Spleen (tissue), 11 donors: Measurements from ENCODE around the gene KCNC1. TPM values are rescaled to one million over a fixed set of nuclear protein-coding genes. Genes with fewer than 3 reads are reported as not detected.
A peak's percentile ranks its signal among the peaks of the same experiment; 100 is the strongest.

Experiments
- DNase-seq: peaks from one replicate; pipeline ENCODE4 v3.0.0-alpha.2; 2020
- H3K27ac ChIP-seq, 8 donors: fragments of 200-600 bp; sonication (generic) in 7 of 8; 1 replicate in 4 of 8; 2 replicates in 4 of 8; pipeline versions ENCODE4 v1.5.0 to v1.8.0; 2016 to 2021; ENCODE audit warnings: inconsistent platforms in 4 of 8, mild to moderate bottlenecking in 4 of 8, moderate library complexity in 1 of 8
- H3K27me3 ChIP-seq, 7 donors: fragments of 200-600 bp; sonication (generic) in 6 of 7; replicated peaks in 1 of 7; 1 replicate in 4 of 7; 2 replicates in 3 of 7; pipeline versions ENCODE4 v1.5.0 to v1.8.0; 2016 to 2021; ENCODE audit warnings: inconsistent platforms in 3 of 7, mild to moderate bottlenecking in 1 of 7
- H3K36me3 ChIP-seq, 6 donors: fragments of 200-600 bp; sonication (generic) in 5 of 6; 1 replicate in 4 of 6; 2 replicates in 2 of 6; pipeline versions ENCODE4 v1.5.0 to v1.8.0; 2016 to 2021; ENCODE audit warnings: inconsistent platforms in 2 of 6
- H3K4me1 ChIP-seq, 6 donors: fragments of 200-600 bp; sonication (generic) in 5 of 6; 1 replicate in 3 of 6; 2 replicates in 3 of 6; pipeline versions ENCODE4 v1.5.0 to v1.8.0; 2016 to 2021; ENCODE audit warnings: inconsistent platforms in 3 of 6
- H3K4me3 ChIP-seq, 8 donors: fragments of 200-600 bp; sonication (generic) in 7 of 8; 1 replicate in 4 of 8; 2 replicates in 4 of 8; pipeline versions ENCODE4 v1.5.0 to v1.8.0; 2016 to 2021; ENCODE audit warnings: inconsistent platforms in 4 of 8, mild to moderate bottlenecking in 4 of 8, moderate library complexity in 2 of 8
- H3K9me3 ChIP-seq, 8 donors: fragments of 200-600 bp; sonication (generic) in 7 of 8; 1 replicate in 4 of 8; 2 replicates in 4 of 8; pipeline versions ENCODE4 v1.5.0 to v1.8.0; 2016 to 2021; ENCODE audit warnings: inconsistent platforms in 4 of 8
- POLR2A ChIP-seq, 3 donors: fragments of 450-650 bp; IDR thresholded peaks; one replicate each; pipeline ENCODE4 v1.5.1; 2017; ENCODE audit warnings: antibody characterized with exemption in 3 of 3, mild to moderate bottlenecking in 1 of 3
- POLR2AphosphoS5 ChIP-seq, 3 donors: sonication (generic); formaldehyde crosslinking; IDR thresholded peaks; one replicate each; pipeline ENCODE4 v1.5.1; 2017; ENCODE audit warnings: antibody characterized with exemption in 3 of 3
- WGBS, 5 donors: extraction: QIAGEN DNeasy Blood & Tissue Kit in 3 of 5; methylation state at CpG; one replicate each; pipeline versions ENCODE4 v1.1.5 to v1.1.7; 2013 to 2018; 5-methylcytosine and 5-hydroxymethylcytosine counted together
- intact Hi-C: fragments of 100-400 bp; cut with DNase I; formaldehyde crosslinking; loops from one replicate; pipeline ENCODE4 v1.15.0; 2023; ENCODE audit warnings: low total_unique reads
- polyA plus RNA-seq, 3 donors: library from polyadenylated mRNA; stranded (reverse); fragments of 200-250 nt; gene quantifications; one replicate each; pipeline ENCODE4 v1.2.1, GENCODE V29; 2013
- total RNA-seq, 7 donors: library from RNA; depleted of rRNA in 3 of 7; stranded (reverse); fragments of >200 nt in 3 of 7; fragmentation: NEBNext Ultra II Directional in 4 of 7; extraction: Animal tissue kit (Norgen Biotek cat#: 25700) in 4 of 7; gene quantifications; one replicate each; pipeline versions ENCODE4 v1.1.0 to v1.2.1, GENCODE V29; 2016 to 2021
- TF ChIP-seq, protein P1 (sequence below), 11 experiments: fragments of 200-600 bp in 7 of 11; fragments of 450-650 bp in 4 of 11; sonication (generic) in 4 of 11; IDR thresholded peaks in 8 of 11; conservative IDR thresholded peaks in 3 of 11; 1 replicate in 7 of 11; 2 replicates in 4 of 11; pipeline versions ENCODE4 v1.4.0 to v1.8.0; 2016 to 2021; ENCODE audit warnings: antibody characterized with exemption in 11 of 11, inconsistent platforms in 4 of 11, mild to moderate bottlenecking in 1 of 11
- donor health status: healthy with polysubstance abuse.
- donor health status: DM: no; HTN: no; CAD: no; lungs with moderate emphysema.
- donor health status: DM: no; HTN: no; CAD: no.
- donor health status: Bipolar disorder and iron deficiency.
- donor health status: healthy.
- donor health status: DM: no; HTN: no; CAD: no.
- donor health status: DM: yes; HTN: yes; CAD: no.

KCNC1 gene
- total and polyA plus RNA-seq, 10 donors = not detected

DNA sequence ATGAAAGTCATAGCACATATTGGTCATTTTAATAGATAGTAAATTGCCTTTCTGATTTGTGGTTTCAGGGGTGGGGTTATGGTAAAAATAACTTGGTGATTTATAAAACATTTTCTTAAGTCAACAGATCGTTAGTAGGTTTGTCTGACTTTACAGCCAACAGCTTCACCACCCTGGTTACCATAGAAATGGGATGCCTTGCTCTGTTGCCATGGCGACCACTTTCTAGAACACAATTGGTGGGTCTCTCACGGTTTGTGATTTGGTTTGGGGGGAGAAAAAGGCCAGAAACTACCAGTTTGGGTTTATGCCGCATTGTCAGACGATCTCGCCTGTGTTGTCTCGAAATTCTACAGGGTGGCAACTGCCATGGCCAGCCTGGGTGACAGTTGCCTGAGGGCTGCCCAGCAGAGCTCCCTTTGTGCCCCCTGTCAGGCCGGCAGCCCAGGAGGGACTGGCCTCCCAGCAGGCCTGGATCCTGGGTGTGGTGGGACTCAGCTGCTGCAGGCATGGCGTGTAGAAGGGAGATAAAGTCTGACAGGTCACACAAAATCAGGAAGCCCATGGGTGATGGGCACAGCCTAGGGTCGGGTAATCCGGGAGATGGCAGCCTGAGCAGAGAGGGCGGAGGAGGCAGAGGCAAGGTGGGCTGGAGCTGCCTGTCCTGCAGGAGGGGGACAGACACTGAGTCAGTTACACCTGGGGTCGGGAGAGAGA is 30.9 kb downstream of the KCNC1 start:
- no peaks in the 10 kb centered on the region for H3K4me1 ChIP-seq
- peaks cover 0 to 4% (median 0%) of the 10 kb centered on the region in 7 donors for H3K27me3 ChIP-seq
- intact Hi-C loops = no loop called here
- no peak overlapping the region for H3K4me3 ChIP-seq
- H3K36me3 ChIP-seq = no peaks in the 10 kb centered on the region
- no peak overlapping the region for H3K27ac ChIP-seq
- DNase-seq = peak; percentile 59
- no peaks in the 10 kb centered on the region for H3K9me3 ChIP-seq
- TF ChIP-seq POLR2A (IDR thresholded peaks at IDR 0.05) (no peak), POLR2AphosphoS5 (IDR thresholded peaks at IDR 0.05) (no peak)
- TF ChIP-seq, protein P1, sequence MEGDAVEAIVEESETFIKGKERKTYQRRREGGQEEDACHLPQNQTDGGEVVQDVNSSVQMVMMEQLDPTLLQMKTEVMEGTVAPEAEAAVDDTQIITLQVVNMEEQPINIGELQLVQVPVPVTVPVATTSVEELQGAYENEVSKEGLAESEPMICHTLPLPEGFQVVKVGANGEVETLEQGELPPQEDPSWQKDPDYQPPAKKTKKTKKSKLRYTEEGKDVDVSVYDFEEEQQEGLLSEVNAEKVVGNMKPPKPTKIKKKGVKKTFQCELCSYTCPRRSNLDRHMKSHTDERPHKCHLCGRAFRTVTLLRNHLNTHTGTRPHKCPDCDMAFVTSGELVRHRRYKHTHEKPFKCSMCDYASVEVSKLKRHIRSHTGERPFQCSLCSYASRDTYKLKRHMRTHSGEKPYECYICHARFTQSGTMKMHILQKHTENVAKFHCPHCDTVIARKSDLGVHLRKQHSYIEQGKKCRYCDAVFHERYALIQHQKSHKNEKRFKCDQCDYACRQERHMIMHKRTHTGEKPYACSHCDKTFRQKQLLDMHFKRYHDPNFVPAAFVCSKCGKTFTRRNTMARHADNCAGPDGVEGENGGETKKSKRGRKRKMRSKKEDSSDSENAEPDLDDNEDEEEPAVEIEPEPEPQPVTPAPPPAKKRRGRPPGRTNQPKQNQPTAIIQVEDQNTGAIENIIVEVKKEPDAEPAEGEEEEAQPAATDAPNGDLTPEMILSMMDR (IDR thresholded peaks at IDR 0.05 in 8 of 11, conservative IDR thresholded peaks at IDR 0.05 in 3 of 11) = no peak
- WGBS, 5 donors = 74 to 83% (median 79%) methylated on average over 13 of the region's 13 CpGs

DNA sequence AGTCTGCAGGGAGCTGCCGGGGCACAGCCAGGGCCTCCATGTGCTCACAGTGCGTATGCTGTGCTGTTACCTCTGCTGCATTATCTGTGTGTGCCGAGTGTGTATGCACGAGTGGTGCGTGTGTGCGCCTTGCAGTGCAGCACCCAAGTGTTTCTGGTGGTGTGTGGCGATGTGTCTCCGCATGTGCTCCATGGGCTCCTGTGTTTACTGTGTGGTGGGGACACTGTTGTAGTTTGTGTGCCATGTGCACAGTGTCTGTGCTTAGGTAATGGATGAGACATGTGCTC is 31.4 kb downstream of the KCNC1 start:
- H3K36me3 ChIP-seq = no peaks in the 10 kb centered on the region
- intact Hi-C loops = no loop called here
- H3K4me3 ChIP-seq = no peak overlapping the region
- WGBS, 5 donors = 94 to 96% (median 95%) methylated on average over 8 of the region's 8 CpGs
- no peaks in the 10 kb centered on the region for H3K4me1 ChIP-seq
- H3K27me3 ChIP-seq = peaks cover 0 to 4% (median 0%) of the 10 kb centered on the region in 7 donors
- no peak for DNase-seq
- H3K9me3 ChIP-seq = no peaks in the 10 kb centered on the region
- H3K27ac ChIP-seq = no peak overlapping the region
- TF ChIP-seq, protein P1 (IDR thresholded peaks at IDR 0.05 in 8 of 11, conservative IDR thresholded peaks at IDR 0.05 in 3 of 11) = no peak
- TF ChIP-seq POLR2AphosphoS5 (IDR thresholded peaks at IDR 0.05) = no peak
- no peak for TF ChIP-seq POLR2A (IDR thresholded peaks at IDR 0.05)

DNA sequence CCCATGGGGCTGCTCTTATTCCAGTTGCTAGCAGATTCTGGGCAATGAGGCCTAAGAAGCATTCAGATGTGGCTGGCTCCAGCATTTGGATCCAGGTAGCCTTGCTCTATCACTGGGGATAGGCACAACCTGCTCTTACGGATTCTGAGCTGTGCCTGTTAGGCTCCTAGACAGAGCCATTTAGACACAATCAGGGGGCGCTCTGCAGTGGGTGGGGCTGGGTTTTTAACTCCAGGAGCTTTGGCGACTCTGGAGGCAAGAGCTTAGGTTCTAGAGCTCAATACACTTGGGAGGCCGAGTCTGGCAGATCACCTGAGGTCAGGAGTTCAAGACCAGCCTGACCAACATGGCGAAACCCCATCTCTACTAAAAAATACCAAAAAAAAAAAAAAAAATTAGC is 32.0 kb downstream of the KCNC1 start:
- intact Hi-C loops = no loop called here
- Histone ChIP-seq H3K9me3 (no peaks in the 10 kb centered on the region), H3K36me3 (no peaks in the 10 kb centered on the region), H3K4me1 (no peaks in the 10 kb centered on the region), H3K27me3 (peaks cover 0 to 4% (median 0%) of the 10 kb centered on the region in 7 donors), H3K27ac (no peak overlapping the region), H3K4me3 (no peak overlapping the region)
- DNase-seq = peak; percentile 17
- 62 to 91% (median 64%) methylated on average over 4 to 5 of the region's 5 CpGs for WGBS, 5 donors
- TF ChIP-seq, protein P1 (IDR thresholded peaks at IDR 0.05 in 8 of 11, conservative IDR thresholded peaks at IDR 0.05 in 3 of 11) = no peak
- TF ChIP-seq POLR2A (IDR thresholded peaks at IDR 0.05) (no peak), POLR2AphosphoS5 (IDR thresholded peaks at IDR 0.05) (no peak)

DNA sequence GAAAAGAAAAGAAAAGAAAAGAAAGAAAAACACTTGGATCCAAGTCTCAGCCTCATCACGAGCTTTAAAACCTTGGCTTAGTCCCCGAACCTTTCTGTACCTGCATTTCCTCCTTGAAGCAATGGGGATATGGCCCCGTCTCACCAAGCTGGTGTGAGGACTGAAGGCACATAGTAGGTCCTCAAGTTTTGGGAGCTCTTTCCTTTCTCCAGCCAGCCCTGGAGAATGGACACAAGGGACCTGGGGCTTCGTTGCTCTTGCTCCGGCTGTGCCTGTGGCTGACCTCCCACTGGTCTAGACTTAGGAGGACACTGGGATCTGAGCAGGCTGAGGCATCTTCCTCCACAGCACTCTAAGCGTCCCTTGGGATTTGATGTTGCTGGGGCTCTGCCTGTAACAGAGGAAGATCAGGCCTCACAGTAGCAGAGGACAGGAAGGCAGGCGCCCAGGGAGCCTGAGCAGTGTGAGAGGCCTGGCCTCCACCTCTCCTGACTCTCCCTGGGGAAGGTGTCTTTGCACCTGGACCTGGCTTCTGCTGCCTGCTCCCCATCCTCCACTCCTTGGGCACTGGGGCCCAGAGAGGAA is 32.8 kb downstream of the KCNC1 start:
- H3K27me3 ChIP-seq = peaks cover 0 to 4% (median 0%) of the 10 kb centered on the region in 7 donors
- WGBS, 5 donors = 77 to 87% (median 83%) methylated on average over 5 to 7 of the region's 7 CpGs
- DNase-seq = peak; percentile 35
- no peaks in the 10 kb centered on the region for H3K4me1 ChIP-seq
- H3K4me3 ChIP-seq = no peak overlapping the region
- TF ChIP-seq, protein P1 (IDR thresholded peaks at IDR 0.05 in 8 of 11, conservative IDR thresholded peaks at IDR 0.05 in 3 of 11) = no peak
- TF ChIP-seq POLR2AphosphoS5 (IDR thresholded peaks at IDR 0.05) = no peak
- TF ChIP-seq POLR2A (IDR thresholded peaks at IDR 0.05) = no peak
- H3K9me3 ChIP-seq = no peaks in the 10 kb centered on the region
- no peak overlapping the region for H3K27ac ChIP-seq
- intact Hi-C loops = no loop called here
- H3K36me3 ChIP-seq = no peaks in the 10 kb centered on the region
